GM18526 (cell line): ENCODE results near the gene NTRK3.

Source experiments
- POLR2A ChIP-seq: IDR thresholded peaks from 3 replicates; pipeline ENCODE4 v1.6.1; 2011; ENCODE audit not compliant: insufficient read length; ENCODE audit errors: extremely low read depth

The NTRK3 gene

DNA sequence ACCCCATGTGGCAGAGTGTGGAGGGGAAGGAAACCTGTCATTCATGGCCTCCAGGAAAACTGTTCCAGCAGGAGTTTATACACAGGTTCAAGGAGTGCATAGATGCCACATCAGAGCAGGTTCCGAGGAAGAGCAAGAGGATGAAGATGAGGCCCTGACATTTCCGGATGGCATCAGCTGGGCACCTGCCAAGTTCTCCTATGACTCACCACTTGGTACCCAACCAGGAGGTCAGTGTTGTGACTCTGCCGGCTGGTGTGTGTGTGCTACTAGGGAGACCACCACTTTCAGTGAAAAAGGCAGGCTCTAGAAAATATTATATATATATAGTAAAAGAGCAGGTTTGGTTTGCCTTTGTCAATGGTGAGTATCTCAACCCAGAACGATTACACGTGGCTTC, 69.3 kb downstream of the NTRK3 start:
- TF ChIP-seq POLR2A: no peak

- TF ChIP-seq POLR2A: no peak
These were observed 71.0 kb downstream of the NTRK3 start for GRCh38 chr15:88185584-88185983.

GRCh38 chr15:88181613-88182012, 74.9 kb downstream of the NTRK3 start:
- no peak for TF ChIP-seq POLR2A

- no peak for TF ChIP-seq POLR2A
These were observed 77.0 kb downstream of the NTRK3 start for GRCh38 chr15:88179562-88179961.

- TF ChIP-seq POLR2A: no peak
These were observed 77.9 kb downstream of the NTRK3 start for GRCh38 chr15:88178631-88179030.

DNA sequence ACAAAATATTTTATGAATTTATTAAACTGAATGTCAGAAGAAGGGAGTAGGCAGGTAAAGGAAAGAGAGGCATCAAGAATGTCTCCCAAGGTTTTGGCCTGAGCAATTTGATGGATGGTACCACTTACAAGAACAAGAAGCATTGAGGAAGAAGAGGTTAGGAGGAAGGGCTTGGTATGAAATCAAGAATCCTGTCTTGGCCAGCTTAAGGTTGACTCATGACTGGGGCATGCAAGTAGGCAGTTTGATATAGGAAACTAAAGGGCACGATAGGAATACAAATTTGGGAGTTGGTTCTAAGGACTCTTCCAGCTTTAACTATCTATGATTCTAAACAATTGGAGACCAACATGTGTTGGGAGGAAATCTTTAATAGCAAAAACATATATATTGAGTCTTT, 79.1 kb downstream of the NTRK3 start:
- TF ChIP-seq POLR2A: no peak

DNA sequence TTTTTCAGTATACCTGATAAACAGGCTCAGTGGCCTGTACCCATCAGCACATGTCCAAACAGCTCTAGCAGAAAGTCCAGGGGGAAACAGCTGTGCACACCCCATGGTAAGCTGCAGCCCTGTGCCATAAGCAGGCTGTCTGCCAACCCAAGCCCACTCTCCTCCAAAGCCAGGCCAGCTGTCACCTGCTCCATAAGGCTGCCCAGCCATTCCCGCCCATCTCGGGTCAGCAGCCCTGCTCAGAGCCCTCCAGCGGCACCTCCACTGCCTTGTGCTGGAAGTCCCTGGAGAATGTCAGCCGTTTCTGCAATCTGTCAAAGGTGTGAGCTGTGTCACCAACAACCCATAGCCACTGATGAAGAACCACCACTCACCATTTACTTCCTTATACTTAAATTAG, 82.0 kb downstream of the NTRK3 start:
- TF ChIP-seq POLR2A: no peak

DNA sequence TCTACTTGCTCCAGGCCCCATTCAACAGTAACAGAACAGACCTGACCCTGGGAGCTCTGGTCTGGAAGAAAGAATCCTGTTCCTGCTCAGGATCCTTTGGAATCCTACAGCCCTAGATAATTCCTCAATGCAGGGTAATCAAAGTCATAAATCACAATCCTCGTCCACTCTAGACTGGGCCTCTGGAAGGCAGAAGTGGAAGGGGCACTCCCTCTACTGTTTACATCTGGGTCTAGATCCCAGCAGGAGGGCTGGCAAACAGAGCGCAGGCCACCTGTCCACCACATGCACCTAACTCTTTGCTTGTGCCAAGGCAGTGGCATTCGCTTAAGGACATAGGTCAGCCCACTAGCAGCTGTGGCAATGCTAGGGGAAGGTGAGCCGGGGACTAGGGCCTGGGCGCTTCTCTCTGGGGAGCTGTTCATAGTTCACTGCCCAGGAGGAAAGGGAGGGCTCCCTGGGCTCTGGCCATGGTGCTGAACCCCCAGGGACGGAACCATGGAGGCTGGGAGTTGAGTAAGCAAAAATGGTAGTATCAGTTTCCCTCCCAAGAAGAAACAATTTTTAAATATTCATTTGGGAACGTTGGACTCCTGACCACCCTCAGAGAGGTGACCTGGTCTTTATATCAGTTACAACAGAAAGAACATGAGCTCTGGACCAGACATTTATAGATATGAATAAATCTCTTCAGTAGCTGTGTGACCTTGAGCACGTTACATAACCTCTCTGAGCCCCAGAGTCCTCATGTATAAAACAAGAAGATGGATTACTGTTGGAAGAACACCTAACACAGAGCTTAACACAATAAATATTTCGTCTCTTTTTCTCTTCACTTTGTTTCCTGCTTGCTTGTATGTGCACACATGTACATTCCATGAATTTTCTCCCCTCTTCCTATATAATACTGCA, 90.2 kb downstream of the NTRK3 start:
- TF ChIP-seq POLR2A: no peak

DNA sequence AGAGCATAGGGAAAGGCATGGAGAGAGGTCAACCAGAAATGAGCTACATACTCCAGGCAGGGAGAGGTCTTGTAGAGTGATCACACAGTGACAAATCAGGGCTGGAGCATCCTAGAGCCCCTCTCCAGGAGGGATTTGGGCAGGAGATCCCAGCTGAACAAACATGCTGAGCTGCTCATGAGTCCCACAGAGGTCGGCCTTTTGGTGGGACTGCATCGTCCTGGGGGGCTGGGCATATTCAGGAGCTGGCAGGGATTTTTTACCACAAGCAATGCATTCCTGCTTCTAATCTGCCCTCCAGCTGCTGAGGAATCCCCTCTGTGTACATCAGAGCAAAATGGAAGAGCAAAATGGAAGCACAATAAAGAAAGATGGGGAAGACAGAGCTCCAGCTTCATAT, 94.9 kb downstream of the NTRK3 start:
- no peak for TF ChIP-seq POLR2A

DNA sequence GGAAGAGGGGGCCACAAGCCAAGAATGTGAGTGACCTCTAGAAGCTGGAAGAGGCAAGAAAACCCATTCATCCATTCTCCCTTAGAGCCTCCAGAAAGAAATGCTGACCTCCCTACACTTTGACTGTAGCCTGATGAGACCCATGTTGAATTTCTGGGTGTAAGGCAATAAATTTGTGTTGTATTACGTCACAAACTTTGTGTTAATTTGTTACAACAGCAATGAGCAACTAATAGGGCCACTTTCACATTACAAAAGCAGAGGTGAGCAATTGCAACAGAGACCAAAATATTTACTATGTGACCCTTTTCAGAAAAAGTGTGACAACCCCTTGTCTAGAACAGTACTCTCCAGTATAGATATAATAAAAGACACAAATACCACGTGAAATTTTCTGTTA, 101.2 kb downstream of the NTRK3 start:
- no peak for TF ChIP-seq POLR2A

GRCh38 chr15:88152672-88153071, 103.9 kb downstream of the NTRK3 start:
- no peak for TF ChIP-seq POLR2A

GRCh38 chr15:88147760-88148159, 108.8 kb downstream of the NTRK3 start:
- TF ChIP-seq POLR2A: no peak

DNA sequence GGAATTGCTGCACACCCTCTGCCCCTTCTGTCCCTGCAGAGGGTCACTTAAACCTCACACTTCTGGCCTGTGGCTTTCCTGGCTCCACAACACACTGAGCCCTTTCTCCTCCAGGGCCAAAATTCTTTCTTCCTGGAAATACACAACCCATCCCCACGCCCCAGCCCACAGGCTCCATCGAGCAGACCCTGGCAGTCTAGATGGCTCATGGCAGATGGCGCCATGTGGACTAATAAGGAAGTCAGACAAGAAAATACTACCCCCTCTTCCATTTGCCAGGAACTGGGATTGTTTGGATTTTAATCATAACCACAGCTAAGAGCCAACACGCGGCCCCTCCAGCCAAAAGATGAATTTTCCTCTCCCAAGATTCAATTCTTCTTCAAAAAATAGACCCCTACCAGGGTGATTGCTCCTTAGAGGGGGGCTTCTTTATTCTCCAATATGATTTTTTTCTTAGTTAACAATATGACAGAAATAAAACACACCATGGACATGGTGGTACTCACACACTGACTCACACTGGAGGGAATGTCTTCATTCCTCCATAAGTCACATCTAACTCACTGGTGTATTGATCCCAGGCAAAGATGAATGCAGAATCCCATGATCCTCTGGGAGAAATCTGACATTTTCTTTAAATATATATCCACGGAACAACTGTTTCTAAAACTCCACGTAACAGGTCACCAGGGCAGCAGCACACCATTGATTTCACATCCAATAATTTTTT, 111.5 kb downstream of the NTRK3 start:
- TF ChIP-seq POLR2A: no peak

- TF ChIP-seq POLR2A: no peak
These were observed 114.4 kb downstream of the NTRK3 start for GRCh38 chr15:88142121-88142520.

DNA sequence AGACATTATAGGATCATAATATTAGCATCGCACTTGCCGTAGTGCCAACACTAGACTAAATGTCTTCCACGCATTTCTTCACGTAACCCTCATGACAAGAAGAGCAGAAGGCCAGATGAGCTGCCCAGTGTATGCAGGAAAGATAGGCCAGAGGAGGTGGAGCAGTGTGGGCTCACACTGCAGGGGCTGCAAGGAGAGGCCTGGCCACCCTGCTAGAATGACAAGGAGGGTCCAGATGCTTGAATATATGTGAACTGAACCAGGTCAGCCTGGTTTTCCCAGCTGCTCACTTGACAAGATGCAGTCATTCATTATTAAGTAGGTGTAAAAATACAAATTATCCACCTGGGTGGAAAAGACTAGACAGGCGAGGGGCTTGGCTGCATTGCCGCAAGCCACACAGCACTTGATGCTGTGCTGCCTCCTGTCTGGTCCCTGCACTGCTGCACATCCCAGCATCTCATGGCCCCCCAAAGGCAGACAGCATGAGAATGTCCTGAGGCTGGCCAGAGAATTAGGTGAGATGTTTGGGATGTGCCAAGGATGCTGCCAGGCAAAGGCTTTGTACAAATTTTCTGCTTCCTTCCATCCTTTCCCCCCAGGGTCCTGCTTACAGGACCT, 115.2 kb downstream of the NTRK3 start:
- no peak for TF ChIP-seq POLR2A

DNA sequence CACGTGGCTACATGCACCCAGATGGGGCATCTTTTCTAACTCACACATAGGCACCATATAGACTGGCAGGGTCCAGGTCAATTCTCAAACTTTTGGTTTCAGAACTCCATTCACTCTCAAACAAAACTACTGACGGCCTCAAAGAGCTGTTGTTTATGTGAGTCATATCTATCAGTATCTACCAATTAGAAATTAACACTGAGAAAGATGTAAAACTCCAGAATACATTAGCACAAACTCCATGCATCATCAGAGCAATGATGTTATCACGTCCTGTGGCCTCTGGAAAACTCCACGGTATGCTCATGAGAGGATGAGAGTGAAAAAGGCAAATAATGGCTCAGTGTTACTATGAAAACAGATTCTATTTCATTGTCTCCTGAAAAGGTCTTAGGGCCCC, 116.1 kb downstream of the NTRK3 start:
- no peak for TF ChIP-seq POLR2A

GRCh38 chr15:88139936-88140335, 116.6 kb downstream of the NTRK3 start:
- no peak for TF ChIP-seq POLR2A

DNA sequence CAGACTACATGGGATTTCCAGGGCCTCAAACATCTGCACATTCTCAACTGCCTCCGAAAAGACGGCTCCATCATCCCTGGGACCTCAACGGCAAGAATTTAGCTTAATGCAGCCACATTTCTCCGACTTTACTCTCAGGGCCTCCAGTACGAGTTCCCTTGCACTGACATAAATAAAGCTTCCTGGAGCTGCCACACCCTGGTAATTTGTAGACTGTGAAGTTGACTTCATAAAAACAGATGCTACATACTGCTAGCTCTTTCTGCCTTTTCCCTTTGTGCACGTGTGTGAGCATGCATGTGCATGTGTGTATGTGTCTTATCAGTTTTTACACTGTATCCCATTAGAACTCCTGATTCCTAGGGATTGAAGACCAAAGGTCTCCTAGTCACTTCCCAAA, 122.7 kb downstream of the NTRK3 start:
- TF ChIP-seq POLR2A: no peak
